GM20000 (cell line): ENCODE measurements around the gene NEURL2.

Experiments used
- DNase-seq: peaks from one replicate; pipeline ENCODE4 v3.0.0; 2012; ENCODE audit warnings: low spot score
- CTCF ChIP-seq: IDR thresholded peaks from 2 replicates; pipeline ENCODE4 v1.5.1; 2012; ENCODE audit warnings: mild to moderate bottlenecking, control low read depth; ENCODE audit errors: extremely low read depth, missing control alignments

The NEURL2 gene

GRCh38 chr20:45917790-45918141, 26.8 kb upstream of the NEURL2 start:
- DNase-seq: no peak
- no peak for TF ChIP-seq CTCF

- no peak for DNase-seq
- TF ChIP-seq CTCF: no peak
Measured at GRCh38 chr20:45913116-45913515, 22.1 kb upstream of the NEURL2 start.

GRCh38 chr20:45912344-45912682, 21.3 kb upstream of the NEURL2 start:
- DNase-seq: no peak
- no peak for TF ChIP-seq CTCF

- DNase-seq: peak; percentile 38
- no peak for TF ChIP-seq CTCF
Measured at GRCh38 chr20:45911486-45912343, 20.7 kb upstream of the NEURL2 start, which contains the start of gene PLTP. PLTP (minus strand) TSS chr20:45912155; CDS start chr20:45911452, 703 bp downstream.

- DNase-seq: peak; percentile 98
- no peak for TF ChIP-seq CTCF
Measured at GRCh38 chr20:45910670-45911485, 19.9 kb upstream of the NEURL2 start.

GRCh38 chr20:45909817-45910669, 19.0 kb upstream of the NEURL2 start:
- no peak for TF ChIP-seq CTCF
- no peak for DNase-seq
